Cortex of kidney (tissue), 1 donor: ENCODE data around the gene OTOL1.
"Not testable (repeated sequence)": the region's sequence is repeated elsewhere in the genome, so short reads cannot be mapped to it uniquely, and the experiment has no call there.

Experiments
- DNase-seq: peaks from one replicate; lab custom pipeline; 2025; lab: John Stamatoyannopoulos, UW

OTOL1 gene

GRCh38 chr3:161496508-161496907 lies at the start of gene OTOL1:
Gene OTOL1 (plus strand): TSS chr3:161496808. CDS start chr3:161496808, 0 bp downstream.
- DNase-seq, result no peak

- no peak for DNase-seq
Observed at GRCh38 chr3:161449785-161450184, 46.8 kb upstream of the OTOL1 start.

- DNase-seq, result no peak
Observed at GRCh38 chr3:161452179-161452578, 44.4 kb upstream of the OTOL1 start.

GRCh38 chr3:161454615-161455014 lies 42.0 kb upstream of the OTOL1 start:
- DNase-seq, result no peak

GRCh38 chr3:161455962-161456361 lies 40.6 kb upstream of the OTOL1 start:
- DNase-seq, result no peak

- DNase-seq, result no peak
Observed at GRCh38 chr3:161462138-161462537, 34.5 kb upstream of the OTOL1 start.

GRCh38 chr3:161471211-161471610 lies 25.4 kb upstream of the OTOL1 start:
- DNase-seq, result no peak

GRCh38 chr3:161474139-161474538 lies 22.5 kb upstream of the OTOL1 start:
- no peak for DNase-seq

GRCh38 chr3:161474741-161475140 lies 21.9 kb upstream of the OTOL1 start:
- no peak for DNase-seq

GRCh38 chr3:161475206-161475605 lies 21.4 kb upstream of the OTOL1 start:
- no peak for DNase-seq

GRCh38 chr3:161475905-161476304 lies 20.7 kb upstream of the OTOL1 start:
- DNase-seq, result no peak

- DNase-seq, result no peak
Observed at GRCh38 chr3:161484226-161484625, 12.4 kb upstream of the OTOL1 start.

GRCh38 chr3:161488284-161488683 lies 8.3 kb upstream of the OTOL1 start:
- not testable (repeated sequence) for DNase-seq

- no peak for DNase-seq
Observed at GRCh38 chr3:161489395-161489794, 7.2 kb upstream of the OTOL1 start.

- DNase-seq, result not testable (repeated sequence)
Observed at GRCh38 chr3:161490845-161491244, 5.8 kb upstream of the OTOL1 start.

GRCh38 chr3:161498259-161498921 lies 1.8 kb downstream of the OTOL1 start:
- no peak for DNase-seq

- no peak for DNase-seq
Observed at GRCh38 chr3:161500068-161500796, 3.6 kb downstream of the OTOL1 start.

- DNase-seq, result no peak
Observed at GRCh38 chr3:161503271-161503670, 6.7 kb downstream of the OTOL1 start.

GRCh38 chr3:161508852-161509477 lies 12.4 kb downstream of the OTOL1 start:
- DNase-seq, result no peak

- no peak for DNase-seq
Observed at GRCh38 chr3:161510510-161511260, 14.1 kb downstream of the OTOL1 start.

GRCh38 chr3:161523916-161524315 lies 27.3 kb downstream of the OTOL1 start:
- DNase-seq, result no peak

GRCh38 chr3:161531930-161532329 lies 35.3 kb downstream of the OTOL1 start:
- DNase-seq, result no peak
